ENCODE data around the gene B3GALT5.

B3GALT5 gene

DNA sequence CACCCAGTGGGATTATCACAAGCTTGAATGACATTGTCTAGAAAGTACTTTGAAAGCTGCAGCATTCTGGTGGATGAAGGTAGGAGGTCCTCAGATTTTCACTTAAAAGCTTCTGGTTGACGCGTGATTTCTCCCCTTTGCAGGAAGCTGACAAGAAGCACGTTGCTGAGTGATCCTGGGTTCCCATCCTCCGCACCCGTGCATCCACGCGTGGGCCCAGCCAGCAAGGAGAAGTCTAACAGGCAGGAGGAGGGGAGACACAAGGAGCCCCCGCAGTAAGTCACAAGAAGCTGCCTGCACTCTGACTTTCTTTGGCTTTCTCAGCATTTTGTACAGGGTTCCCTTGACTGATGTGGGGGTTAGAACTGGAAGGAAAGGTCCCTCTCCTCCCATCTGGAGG lies 7.8 kb upstream of the B3GALT5 start:
- DNase-seq (ENCODE audit: low spot score) = no peak

DNA sequence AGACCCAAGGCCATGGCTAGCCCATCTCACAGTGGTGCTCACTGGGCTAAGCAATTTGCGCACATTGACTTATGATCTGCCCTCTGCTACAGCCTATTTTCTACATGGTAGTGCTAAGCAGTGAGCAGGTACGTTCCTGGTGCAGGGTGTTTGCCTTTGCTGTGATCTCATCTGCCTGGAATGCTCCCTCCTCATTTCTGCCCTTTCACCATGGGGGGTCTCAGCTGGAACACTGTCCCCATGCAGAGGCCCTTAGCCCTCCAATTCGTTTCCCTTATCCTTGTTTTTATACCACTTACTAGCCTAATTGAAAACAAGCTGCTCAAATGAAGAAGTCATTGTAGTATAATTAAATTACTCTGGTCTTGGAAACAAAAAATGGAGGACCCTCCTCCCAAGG lies 2.0 kb upstream of the B3GALT5 start:
- no peak for DNase-seq (ENCODE audit: low spot score)

DNA sequence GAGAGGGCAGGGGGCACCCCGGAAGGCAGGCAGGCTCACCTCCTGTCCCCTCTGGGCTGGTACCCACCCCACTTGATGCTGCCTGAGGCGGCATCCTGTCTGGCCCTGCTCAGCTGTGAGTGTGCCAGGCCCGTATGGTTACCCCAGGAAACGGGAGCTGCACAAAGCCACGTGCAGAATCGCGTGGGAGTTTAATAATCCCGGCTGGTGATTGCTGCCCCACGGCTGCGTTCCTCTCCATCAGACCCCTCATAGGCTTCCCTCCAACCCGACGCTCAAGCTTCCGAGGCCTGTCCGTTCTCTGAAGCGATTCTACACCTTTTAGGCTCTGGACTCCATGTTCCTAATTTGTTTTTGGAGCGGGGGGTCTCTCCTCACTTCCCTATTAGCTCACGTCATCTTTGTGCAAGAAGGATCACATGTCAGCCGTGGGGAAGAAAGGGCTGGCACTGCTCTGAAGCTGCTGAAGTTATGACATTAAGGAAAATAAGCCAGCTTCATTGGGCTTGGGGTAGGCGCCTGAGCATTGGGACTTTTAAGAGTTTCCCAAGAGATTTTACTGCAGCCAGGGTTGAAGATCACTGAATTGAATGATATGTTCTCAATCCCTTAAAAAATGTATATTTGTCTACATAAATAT lies 1.1 kb upstream of the B3GALT5 start:
- DNase-seq (ENCODE audit: low spot score) = no peak

DNA sequence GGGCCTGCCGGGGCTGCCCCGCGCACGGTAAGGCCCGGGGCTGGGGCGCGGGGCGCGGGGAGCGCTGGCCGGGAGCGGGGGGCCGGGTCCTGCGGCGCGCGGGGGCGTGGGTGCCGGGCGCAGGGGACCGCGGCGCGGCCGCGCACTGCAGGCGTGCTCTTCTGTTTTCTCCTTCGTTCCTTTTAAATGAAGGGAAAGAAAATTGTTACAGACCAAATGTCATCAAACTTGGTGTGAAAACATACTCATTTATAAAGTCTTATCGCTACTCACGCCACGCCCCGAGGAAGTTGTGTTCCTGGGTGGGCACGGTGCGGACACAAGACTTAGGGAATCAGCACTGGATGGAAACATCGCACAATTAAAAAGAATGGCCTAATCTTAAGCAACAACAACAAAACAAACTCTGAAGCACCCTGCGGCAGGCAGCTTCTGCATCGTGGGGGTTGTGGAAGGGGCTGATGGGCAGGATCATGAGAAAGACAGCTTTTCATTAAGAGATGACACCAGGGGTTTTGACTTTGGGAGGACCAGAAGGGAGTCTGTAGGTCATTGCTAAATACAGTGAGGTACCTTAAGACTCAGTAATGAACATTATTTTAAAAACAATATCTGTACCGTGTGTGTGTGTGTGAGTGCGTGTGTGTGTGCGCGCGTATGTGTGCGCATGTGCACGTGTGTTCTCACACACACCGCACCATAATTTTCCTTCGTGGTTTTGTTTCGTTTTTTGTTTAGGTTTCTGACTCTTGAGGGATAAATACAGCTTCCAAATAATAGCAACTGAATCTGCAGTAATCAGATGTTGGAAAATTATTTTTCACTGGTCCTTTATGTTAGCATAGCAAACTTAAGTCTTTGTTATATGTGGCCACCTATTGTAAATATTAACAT lies 548 bp downstream of the B3GALT5 start:
- no peak for DNase-seq (ENCODE audit: low spot score)

DNA sequence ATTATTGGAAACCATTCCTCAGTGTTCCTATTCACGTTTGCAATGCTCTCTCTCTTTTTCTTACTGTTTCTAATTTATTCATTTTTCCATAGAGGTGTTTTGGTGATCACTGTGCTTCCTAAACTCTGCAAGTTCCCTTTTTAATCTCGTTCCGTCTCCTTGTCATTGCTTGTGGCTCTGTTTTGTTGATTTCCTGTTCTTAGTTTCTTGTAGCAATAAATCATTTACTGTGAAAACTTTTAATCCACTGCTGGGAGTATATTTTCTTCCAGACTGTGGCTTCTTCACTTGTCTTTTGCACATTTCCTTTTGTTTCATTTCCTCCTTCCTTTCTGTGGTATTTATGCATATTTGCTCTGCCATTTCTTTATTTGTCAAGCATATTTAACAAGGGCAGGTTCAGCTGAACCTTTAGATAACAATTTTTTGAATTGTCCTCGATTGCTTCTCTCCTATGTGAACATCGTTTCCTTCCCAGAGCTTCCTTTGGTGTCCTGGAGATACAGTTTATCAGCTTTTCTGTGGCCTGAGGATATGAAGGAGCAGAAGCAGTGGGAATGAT lies 3.6 kb downstream of the B3GALT5 start:
- no peak for DNase-seq (ENCODE audit: low spot score)

DNA sequence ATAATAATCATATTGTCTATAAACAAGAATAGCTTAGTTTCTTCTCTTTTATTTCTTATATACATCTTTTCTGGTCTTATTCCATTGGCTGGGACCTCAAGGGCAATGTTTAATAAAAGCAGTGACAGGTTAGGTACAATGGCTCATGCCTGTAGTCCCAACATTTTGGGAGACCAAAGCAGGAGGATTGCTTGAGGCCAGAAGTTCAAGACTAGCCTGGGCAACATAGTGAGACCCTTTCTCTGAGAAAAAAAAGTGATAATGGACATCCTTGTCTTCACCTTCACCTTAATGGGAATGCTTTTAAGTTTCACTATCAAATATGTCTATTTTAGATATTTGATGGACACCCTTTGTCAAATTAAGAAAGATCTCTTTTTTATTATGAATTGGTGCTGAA lies 8.1 kb downstream of the B3GALT5 start:
- DNase-seq (ENCODE audit: low spot score) = no peak

DNA sequence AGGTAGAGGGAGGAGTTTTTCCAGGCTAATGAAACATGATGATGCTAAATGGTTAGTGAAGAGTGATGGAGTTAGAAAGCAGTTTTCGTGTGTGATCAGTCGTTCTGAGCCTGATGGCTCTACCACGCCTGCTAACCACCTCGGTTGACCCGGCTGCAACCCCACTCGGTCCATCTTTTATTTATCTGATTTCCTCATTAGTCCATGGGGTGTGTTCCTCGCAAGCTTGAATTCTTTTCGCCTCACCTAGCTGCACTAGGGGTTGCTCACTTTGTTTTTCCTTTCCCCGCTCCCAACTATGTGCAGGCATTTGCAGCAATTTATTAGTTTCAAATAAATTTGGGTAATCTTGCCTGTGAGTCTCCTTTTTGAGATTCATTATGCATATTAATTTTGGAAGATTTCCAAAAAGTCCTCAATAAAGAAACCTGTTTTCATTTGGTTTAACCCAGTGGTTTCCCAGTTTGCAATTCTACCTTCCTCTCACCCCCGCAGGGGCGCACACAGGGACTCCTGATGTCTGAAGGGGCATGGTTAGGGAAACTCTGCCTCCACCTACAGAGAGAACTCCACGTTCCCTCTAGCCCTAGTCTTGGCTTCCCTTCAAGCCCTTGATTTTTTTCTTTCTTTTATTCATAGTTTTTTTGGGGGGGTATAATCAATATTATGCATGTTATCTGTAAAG lies 12.6 kb downstream of the B3GALT5 start:
- DNase-seq (ENCODE audit: low spot score) = no peak

DNA sequence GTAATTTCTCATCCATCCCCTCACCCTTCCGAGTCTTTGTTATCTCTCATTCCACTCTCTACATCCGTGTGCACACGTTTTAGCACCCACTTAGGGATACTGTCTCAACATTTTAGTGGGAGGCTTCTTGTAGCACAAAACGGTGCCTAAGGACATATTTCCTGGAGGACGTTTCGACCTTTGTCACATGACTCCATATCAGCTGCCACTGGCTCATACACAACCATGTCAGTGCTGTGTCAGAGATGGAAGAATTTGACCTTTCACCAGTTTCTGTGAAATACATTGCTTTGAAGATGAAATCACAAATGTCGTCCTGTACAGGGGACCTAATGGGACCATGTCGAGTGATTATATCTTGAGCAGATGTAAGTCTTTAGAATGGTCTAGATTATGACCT lies 15.6 kb downstream of the B3GALT5 start:
- no peak for DNase-seq (ENCODE audit: low spot score)

DNA sequence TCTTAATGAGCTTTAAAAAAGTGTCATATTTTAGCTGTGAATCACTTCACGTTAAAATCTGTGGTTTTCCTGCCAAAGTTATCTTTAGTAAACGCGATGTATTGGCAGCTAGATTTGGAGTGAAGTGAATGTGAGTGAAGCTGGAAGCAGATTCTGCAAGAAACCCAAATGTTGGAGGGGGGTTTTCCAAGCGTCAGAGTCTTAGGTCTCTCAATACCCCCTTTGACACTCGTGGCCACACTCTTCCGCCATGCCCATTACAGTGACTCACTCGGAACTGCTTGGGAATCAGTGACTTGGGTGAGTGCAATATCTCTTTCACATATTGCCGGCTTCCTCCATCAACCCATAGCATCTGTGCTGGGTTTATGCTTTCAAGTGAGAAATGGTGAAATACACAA lies 17.5 kb downstream of the B3GALT5 start:
- no peak for DNase-seq (ENCODE audit: low spot score)

DNA sequence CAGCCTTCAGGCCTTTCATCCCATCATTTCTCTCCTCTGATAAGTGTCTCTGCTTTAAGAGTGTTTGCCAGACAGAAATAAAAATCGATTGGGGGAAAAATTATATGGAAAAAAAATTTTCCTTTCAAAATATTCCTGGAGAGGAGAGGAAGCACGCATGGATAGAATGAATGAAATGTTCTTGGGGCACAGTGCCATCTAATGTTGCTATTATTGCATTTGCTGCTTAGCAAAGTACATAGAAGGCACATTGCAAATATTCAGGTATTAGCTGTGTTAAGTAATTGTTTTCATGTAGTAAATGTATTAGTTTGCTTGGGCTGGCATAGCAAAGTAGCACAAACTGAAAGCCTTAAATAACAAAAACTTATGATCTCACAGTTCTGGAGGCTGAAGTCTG lies 18.1 kb downstream of the B3GALT5 start:
- DNase-seq (ENCODE audit: low spot score) = no peak

DNA sequence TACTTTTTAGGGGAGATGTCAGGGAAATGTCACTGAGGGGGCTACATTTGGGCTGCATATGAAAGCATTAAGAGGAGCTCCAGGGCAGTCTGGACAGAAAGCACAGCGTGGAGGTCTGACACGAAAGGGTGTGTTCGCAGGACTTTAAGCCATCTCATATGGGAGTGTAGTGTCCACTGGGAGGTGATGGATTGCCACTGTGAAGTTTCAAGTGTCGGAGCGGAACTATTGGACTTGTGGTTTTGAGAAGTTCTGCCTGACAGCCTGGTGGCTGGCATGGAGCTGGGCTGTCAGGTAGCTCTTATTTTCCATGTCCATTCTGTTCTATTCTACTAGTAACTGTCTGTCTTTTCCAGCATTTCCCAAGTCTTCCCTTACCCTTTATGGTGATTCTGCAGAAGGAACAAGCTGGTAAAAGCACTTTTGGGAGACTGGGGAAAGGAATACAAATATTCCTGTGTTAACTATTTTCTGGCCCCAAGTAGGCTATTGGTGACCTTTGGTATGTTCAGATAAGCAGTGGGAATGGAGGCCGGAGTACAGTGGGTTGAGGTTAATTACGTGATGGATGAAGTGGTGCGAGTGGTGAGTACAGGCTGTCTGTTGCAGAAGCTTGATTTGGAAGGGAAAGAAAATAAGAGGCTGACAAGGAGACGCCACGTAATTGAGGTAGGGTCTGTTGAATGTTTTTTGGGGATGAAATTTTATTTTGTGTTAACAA lies 19.3 kb downstream of the B3GALT5 start:
- DNase-seq (ENCODE audit: low spot score) = no peak

DNA sequence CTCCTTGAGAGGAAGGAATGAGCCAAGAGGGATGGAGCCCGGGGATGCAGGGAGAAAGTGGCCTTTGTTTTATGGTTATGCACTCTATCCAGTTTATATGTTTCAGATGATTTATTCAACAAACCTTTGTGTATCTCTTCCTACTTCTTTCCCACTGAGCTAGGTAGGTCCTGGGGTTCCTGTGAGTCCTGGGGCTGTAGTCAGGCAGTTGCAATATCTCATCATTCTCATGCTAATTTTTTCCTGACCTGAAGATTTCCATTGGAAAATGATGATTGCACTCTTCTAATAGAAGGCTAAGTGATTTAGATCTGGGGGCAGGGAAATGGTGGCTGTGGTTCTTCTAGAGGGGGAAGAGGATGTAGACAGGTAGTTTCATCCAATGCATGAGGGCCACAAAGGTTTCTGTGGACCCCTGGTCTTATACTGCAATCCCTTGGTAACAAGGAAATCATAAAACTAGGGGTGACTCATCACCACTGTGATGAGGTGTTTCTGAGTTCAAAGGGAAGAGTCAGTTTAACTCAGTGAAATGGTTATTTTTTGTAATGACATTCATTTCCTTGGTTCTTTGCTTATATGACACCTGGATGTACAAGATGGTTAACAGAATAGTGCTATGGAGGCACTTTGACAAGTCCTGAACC lies 20.2 kb downstream of the B3GALT5 start:
- DNase-seq (ENCODE audit: low spot score) = no peak

DNA sequence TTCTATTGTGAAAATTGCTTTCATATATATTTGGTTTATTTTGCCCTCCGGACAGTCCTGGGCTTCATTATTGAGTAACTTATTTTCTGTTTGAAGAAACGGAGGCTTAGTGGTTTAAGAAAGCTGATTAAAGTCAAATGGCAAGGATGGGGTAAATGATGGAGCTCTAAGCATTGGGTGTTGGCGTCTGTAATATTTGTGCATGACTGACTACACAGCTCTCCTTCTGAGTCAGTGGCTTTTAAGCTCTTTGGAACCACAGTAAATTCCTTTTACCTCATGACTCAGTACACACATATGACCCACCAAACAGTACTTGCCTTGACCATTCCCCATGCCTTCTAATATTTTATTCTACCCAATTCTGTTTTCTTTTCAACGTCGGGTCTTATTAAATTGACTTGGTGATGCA lies 21.0 kb downstream of the B3GALT5 start:
- DNase-seq (ENCODE audit: low spot score) = peak; percentile 66

DNA sequence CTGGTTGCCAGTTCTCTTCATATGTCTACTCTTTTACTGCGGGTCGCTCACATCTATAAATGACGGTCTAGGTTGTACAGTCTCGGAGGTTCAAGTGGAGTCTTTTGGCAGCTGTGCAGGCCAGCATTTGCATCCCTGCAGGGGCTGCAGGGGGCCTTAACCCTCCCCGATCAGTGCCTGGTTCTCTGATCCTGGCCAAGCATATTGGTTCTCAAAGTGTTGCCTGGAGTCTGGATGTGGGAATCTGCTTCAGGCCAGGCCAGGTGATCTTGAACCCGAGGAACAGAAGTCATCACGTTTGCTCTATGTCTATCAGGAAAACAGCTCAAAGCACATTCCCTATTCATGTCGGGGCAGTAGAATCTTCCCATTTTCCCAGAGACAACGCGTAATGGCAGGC lies 21.8 kb downstream of the B3GALT5 start:
- DNase-seq (ENCODE audit: low spot score) = no peak

DNA sequence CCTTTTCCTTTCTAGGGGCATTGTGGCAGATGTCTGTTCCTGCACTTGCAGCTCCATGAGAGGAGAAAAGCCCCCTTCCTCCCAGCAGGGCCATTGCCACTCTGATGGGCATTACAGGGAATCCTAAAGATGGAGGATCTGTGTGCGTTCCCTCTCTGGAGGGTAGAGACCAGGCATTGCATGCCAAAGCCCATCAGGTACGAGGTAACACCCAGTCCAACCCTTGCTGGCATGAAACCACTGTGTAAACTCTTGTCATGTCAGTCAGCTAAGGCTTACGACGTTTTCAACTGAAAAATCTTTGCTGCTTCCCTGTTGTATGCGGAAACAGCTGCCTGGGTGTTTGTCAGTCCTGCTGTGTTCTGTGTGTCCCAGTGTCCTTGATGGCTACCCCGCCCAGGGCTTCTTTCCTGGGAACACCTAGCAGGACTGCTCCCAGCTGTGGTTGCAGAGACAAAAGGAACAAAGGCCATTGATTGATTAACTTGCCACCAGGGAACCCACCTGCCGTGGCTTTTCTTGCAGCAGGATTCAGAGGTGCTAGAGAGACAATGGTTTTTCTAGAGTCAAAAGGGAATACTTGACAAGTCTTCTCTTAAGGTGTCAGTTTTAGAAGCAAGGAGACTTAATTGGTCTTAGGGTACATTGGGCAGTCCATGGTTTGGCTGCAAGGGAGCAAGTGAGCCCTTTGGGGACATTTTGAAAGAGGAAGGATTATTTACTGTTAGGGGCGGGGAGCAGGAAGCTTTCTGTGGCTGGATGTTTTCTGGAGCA lies 24.6 kb downstream of the B3GALT5 start:
- no peak for DNase-seq (ENCODE audit: low spot score)

DNA sequence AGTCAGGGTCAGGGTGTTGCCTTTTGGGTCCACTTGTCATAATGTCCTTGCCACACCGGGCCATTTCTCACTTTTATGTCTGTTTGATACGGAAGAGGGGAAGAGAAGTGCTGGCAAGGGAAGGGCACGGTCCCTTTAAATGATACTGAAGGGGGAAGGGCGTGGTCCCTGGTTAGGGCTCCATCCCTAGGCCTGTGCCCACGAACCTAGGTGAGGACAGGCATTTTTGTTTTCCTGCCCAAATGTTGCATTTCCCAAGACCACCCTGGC lies 25.2 kb downstream of the B3GALT5 start:
- no peak for DNase-seq (ENCODE audit: low spot score)

DNA sequence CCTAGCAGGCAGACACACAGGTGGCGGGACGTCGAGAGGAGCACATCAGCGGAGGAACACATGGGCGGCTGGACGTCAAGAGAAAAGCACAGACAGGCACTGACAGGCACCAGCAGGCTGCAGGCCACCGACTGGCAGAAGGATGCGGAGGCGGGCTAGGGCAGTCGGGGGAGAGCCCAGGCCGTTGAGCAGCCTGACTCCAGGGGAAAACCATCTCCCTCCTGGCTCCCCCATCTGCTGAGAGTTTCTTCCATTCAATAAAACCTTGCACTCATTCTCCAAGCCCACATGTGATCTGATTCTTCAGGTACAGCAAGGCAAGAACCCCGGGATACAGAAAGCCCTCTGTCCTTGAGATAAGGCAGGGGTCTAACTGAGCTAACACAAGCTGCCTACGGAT lies 25.5 kb downstream of the B3GALT5 start:
- no peak for DNase-seq (ENCODE audit: low spot score)

DNA sequence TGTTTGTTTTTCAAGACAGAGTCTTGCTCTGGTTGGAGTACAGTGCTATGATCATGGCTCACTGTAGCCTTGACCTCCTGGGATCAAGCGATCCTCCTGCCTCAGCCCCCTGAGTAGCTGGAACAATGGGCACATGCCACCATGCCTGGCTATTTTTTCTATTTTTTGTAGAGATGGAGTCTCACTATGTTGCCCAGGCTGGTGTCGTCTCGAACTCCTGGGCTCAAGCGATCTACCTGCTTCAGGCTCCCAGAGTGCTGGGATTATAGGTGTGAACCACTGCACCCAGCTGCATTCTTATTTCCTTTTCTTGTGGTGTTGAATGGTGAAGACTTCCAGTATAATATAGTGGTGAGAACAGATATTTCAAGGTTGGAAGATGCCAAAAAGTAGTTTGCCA lies 28.0 kb downstream of the B3GALT5 start:
- DNase-seq (ENCODE audit: low spot score) = no peak

DNA sequence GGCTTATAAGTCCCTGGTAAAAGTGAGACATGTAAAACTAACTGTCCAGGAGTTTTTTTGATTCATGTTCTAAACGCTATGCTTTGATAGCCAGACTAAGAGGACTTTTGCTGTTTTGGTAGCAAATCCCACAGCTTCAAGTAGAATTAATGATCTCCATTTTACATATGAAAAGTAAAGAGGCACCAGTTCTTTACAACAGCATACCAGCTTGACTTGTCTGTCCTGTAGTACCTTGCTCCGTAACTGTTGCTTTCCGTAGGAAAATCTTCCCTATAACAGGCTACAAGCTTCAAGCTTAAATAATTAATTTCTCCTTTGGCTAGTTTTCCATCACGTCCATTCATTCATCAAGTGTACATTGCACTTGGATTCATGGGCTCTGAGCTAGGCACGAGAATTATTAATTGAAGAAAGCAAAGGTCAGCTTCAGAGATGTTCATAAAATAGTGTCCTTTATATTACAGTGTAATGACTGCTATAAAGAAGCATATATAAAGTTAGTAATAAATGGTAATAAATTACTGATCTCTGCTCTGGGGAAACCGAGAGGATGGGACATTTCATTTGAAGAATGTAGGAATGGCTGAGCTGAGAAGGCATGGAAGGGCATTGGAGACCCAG lies 29.2 kb downstream of the B3GALT5 start:
- no peak for DNase-seq (ENCODE audit: low spot score)

DNA sequence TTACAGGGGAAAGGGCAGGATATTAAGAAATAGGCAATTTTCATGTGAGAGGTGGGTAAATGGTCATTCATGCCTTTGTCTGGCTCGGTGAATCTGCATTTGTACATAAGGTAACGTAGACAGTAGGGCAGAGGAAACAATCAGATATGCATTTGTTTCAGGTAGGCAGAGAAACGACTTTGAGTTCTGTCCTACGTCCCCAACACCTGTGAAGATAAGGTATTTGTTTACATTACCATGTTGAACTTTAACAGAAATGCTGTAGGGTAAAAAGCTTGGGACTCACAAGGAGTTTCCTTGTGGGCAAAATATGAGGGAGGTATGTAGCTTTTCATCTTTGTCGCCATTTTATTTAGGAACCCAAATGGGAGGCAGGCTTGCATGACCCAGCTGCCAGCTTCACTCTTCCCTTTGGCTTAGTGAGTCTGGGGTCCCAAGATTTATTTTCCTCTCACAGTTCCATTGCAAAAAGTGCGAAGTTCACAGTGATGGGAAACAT lies 31.4 kb downstream of the B3GALT5 start:
- no peak for DNase-seq (ENCODE audit: low spot score)

All from AG20443 (cell line).